Parathyroid adenoma (tissue), 2 donors: ENCODE results near the gene BSPRY.
"Not testable (repeated sequence)": the region's sequence is repeated elsewhere in the genome, so short reads cannot be mapped to it uniquely, and the experiment has no call there.

Source experiments
- H2AFZ ChIP-seq: fragments of 300-600 bp; sonication (generic); one replicate; pipeline ENCODE4 v1.7.0; 2017; ENCODE audit warnings: antibody characterized with exemption, mild to moderate bottlenecking
- H3K27ac ChIP-seq: fragments of 300-600 bp; sonication (generic); one replicate; pipeline ENCODE4 v1.7.0; 2017
- H3K27me3 ChIP-seq: fragments of 300-600 bp; sonication (generic); one replicate; pipeline ENCODE4 v1.7.0; 2017; ENCODE audit warnings: low read length; ENCODE audit not compliant: control insufficient read depth, insufficient read depth
- H3K36me3 ChIP-seq: fragments of 300-600 bp; sonication (generic); one replicate; pipeline ENCODE4 v1.7.0; 2017; ENCODE audit warnings: low read length; ENCODE audit not compliant: control insufficient read depth, insufficient read depth
- H3K4me1 ChIP-seq: fragments of 300-600 bp; sonication (generic); one replicate; pipeline ENCODE4 v1.7.0; 2017; ENCODE audit warnings: control low read depth
- H3K4me2 ChIP-seq: fragments of 300-600 bp; sonication (generic); one replicate; pipeline ENCODE4 v1.7.0; 2017; ENCODE audit warnings: low read length
- H3K4me3 ChIP-seq: fragments of 300-600 bp; sonication (generic); one replicate; pipeline ENCODE4 v1.7.0; 2017; ENCODE audit warnings: low read depth, low read length
- H3K79me2 ChIP-seq: fragments of 300-600 bp; sonication (generic); one replicate; pipeline ENCODE4 v1.7.0; 2017; ENCODE audit warnings: control low read depth
- H3K9ac ChIP-seq: fragments of 300-600 bp; sonication (generic); one replicate; pipeline ENCODE4 v1.7.0; 2017; ENCODE audit warnings: mild to moderate bottlenecking
- H3K9me3 ChIP-seq: fragments of 300-600 bp; sonication (generic); one replicate; pipeline ENCODE4 v1.7.0; 2017; ENCODE audit warnings: low read length; ENCODE audit not compliant: control insufficient read depth
- CTCF ChIP-seq: fragments of 300-600 bp; sonication (generic); IDR thresholded peaks from one replicate; pipeline ENCODE4 v1.7.0; 2017; ENCODE audit warnings: antibody characterized with exemption, mild to moderate bottlenecking
- donor health status: primary hyperparathyroidism.

Gene BSPRY

DNA sequence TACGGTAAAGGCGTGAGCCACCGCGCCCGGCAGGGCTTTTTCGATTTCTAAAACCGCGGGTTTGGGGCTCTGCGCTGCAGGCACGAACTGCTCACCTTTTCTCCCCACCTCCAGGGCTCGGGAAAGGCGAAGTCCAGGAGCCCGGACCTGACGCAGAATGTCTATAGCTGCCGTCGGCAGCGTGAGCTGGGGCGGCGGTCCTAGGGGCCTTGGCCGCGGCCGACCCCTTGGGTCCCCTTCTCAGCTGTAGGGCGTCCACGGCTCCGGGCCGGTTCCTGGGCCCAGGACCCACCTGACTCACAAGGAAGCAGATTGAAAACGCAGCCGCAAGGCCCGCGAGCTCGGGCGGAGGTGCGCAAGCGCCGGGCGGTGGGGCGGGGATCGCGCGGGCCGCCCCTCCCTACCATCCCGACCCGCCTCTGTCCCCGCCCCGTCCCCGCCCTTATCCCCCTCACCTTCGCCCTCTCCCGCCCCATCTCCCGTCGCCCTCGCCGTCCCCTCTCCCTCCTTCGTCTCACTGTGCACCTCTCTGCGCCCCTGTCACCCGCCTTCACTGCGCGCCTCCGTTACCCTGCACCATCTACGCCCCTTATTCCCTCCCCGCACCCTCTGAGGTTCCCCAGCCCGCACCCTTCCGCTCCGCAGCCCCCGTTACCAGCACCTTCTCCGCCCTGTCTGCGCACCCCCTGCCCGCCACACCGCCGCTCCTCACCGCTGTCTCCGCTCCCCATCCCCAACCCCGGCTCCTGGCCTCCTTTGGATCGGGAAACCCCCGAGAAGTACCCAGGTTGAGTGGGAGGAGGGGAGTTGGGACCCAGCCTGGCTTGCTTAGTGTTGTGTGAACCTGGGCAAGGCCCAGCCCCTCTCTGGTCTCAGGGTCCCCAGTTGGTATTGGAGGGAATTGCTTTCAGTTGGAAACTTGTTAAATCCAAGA, 27.6 kb downstream of the BSPRY start, which contains the start of gene HDHD3:
HDHD3 (minus strand) TSS at position 353 of the 934 bp plus-strand sequence. CDS start 2,632 bp downstream, outside the sequence.
- Histone ChIP-seq H2AFZ (peak within 1 kb of the TSS; percentile 72), H3K79me2 (no peaks in the 10 kb centered on the region), H3K36me3 (no peaks in the 10 kb centered on the region), H3K4me1 (peaks cover 14% of the 10 kb centered on the region), H3K9me3 (no peaks in the 10 kb centered on the region), H3K9ac (peak within 1 kb of the TSS; percentile 69), H3K27ac (peak within 1 kb of the TSS; percentile 92), H3K4me3 (peak within 1 kb of the TSS; percentile 82), H3K4me2 (peak within 1 kb of the TSS; percentile 84), H3K27me3 (no peaks in the 10 kb centered on the region)
- no peak for TF ChIP-seq CTCF

DNA sequence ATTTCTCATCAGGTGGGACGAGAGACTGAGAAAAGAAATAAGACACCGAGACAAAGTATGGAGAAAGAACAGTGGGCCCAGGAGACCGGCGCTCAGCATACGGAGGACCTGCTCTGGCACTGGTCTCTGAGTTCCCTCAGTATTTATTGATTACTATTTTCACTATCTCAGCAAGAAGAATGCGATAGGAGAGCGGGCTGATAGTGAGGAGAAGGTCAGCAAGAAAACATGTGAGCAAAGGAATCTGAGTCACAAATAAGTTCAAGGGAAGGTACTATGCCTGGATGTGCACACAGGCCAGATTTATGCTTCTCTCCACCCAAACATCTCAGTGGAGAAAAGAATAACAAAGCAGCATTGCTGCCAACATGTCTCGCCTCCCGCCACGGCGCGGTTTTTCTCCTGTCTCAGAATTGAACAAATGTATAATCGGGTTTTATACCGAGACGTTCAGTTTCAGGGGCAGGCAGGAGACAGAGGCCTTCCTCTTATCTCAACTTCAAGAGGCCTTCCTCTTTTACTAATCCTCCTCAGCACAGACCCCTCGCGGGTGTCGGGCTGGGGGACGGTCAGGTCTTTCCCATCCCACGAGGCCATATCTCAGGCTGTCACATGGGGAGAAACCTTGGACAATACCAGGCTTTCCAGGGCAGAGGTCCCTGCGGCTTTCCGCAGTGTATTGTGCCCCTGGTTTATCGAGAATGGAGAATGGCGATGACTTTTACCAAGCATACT, 29.9 kb downstream of the BSPRY start:
- not testable (repeated sequence) for H3K4me2 ChIP-seq, H2AFZ ChIP-seq, H3K9ac ChIP-seq, H3K79me2 ChIP-seq, H3K27me3 ChIP-seq, H3K9me3 ChIP-seq, H3K36me3 ChIP-seq, H3K27ac ChIP-seq, H3K4me1 ChIP-seq, H3K4me3 ChIP-seq

DNA sequence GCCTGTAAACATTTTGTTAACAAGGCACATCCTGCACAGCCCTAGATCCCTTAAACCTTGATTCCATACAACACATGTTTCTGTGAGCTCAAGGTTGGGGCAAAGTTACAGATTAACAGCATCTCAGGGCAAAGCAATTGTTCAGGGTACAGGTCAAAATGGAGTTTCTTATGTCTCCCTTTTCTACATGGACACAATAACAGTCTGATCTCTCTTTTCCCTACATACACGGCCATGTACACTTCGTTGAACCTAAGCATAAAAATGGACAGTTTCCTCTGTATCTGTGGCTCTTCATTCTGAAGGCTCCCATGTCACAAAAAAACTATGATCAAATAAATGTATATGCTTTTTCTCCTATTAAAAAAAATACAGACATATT, 30.5 kb downstream of the BSPRY start:
- not testable (repeated sequence) for H3K27me3 ChIP-seq, H2AFZ ChIP-seq, H3K9me3 ChIP-seq, H3K4me1 ChIP-seq, H3K4me2 ChIP-seq, H3K9ac ChIP-seq, H3K79me2 ChIP-seq, H3K4me3 ChIP-seq, H3K36me3 ChIP-seq
- H3K27ac ChIP-seq, result peak overlapping the region; percentile 83

DNA sequence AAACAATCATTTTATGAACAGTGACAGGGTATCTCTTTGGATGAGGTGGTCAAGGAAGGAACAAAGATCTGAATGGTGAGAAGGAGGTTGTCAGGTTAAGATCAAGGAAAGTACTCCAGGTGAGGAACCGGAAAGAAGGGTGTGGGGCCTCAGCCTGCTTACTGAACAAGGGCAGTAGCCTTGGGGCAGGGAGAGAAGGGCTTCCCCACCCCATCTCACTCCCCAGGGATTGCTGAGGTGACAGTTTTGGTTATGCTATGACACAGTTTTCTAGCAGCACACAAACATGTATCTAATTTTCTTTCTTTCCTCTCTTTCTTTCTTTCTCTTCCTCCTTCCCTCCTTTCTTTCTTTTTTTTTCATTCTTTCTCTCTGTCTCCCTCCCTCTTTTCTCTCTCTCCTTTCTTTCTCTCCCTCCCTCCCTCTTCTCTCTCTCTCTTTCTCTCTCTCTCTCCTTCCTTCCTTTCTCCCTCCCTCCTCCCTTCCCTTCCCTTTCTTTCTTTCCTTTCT, 31.6 kb downstream of the BSPRY start:
- no peaks in the 10 kb centered on the region for H3K79me2 ChIP-seq
- peak overlapping the region; percentile 29 for H2AFZ ChIP-seq
- H3K4me2 ChIP-seq, result peak overlapping the region; percentile 50
- H3K9ac ChIP-seq, result no peak overlapping the region
- H3K36me3 ChIP-seq, result no peaks in the 10 kb centered on the region
- no peaks in the 10 kb centered on the region for H3K27me3 ChIP-seq
- peaks cover 2% of the 10 kb centered on the region for H3K4me1 ChIP-seq
- H3K9me3 ChIP-seq, result no peaks in the 10 kb centered on the region
- H3K27ac ChIP-seq, result peak overlapping the region; percentile 83
- no peak for TF ChIP-seq CTCF
- no peak overlapping the region for H3K4me3 ChIP-seq

DNA sequence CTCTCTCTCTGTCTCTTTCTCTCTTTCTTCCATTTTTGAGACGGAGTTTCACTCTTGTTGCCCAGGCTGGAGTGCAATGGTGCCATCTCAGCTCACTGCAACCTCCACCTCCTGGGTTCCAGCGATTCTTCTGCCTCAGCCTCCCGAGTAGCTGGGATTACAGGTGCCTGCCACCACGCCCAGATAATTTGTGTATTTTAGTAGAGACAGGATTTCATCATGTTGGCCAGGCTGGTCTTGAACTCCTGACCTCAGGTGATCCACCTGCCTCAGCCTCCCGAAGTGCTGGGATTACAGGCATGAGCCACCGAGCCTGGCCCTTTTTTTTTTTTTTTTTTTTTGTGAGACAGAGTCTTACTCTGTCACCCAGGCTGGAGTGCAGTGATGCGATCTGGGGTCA, 32.1 kb downstream of the BSPRY start:
- not testable (repeated sequence) for H3K4me1 ChIP-seq, H3K36me3 ChIP-seq, H3K27me3 ChIP-seq, H2AFZ ChIP-seq, H3K4me3 ChIP-seq, H3K9me3 ChIP-seq, H3K79me2 ChIP-seq, H3K9ac ChIP-seq
- H3K27ac ChIP-seq, result peak overlapping the region; percentile 83
- H3K4me2 ChIP-seq, result peak overlapping the region; percentile 25

GRCh38 chr9:113381909-113382411, 32.6 kb downstream of the BSPRY start:
- peak overlapping the region; percentile 28 for H3K4me3 ChIP-seq
- H3K36me3 ChIP-seq, result no peaks in the 10 kb centered on the region
- H2AFZ ChIP-seq, result no peak overlapping the region
- no peaks in the 10 kb centered on the region for H3K27me3 ChIP-seq
- H3K4me1 ChIP-seq, result peaks cover 2% of the 10 kb centered on the region
- no peak for TF ChIP-seq CTCF
- no peak overlapping the region for H3K9ac ChIP-seq
- H3K27ac ChIP-seq, result peak overlapping the region; percentile 83
- peak overlapping the region; percentile 42 for H3K4me2 ChIP-seq
- H3K79me2 ChIP-seq, result no peaks in the 10 kb centered on the region
- no peaks in the 10 kb centered on the region for H3K9me3 ChIP-seq
